Neural crest cell (in vitro differentiated cells): ENCODE results near the gene DAP. TPM values are rescaled to one million over a fixed set of nuclear protein-coding genes. Genes with fewer than 3 reads are reported as not detected.

Experiments used
- DNase-seq: peaks from one replicate; pipeline ENCODE4 v3.0.0; 2021; ENCODE audit warnings: low read depth, mixed read lengths, low spot score
- H3K27ac Mint-ChIP-seq: one replicate; pipeline ENCODE4 v1.8.0; 2021; ENCODE audit warnings: mild to moderate bottlenecking, mixed read lengths; ENCODE audit not compliant: unreplicated experiment
- H3K27me3 Mint-ChIP-seq: 2 replicates; pipeline ENCODE4 v1.8.0; 2021; ENCODE audit warnings: low read depth, mild to moderate bottlenecking, mixed read lengths
- H3K36me3 Mint-ChIP-seq: 2 replicates; pipeline ENCODE4 v1.8.0; 2021; ENCODE audit warnings: low read depth, mild to moderate bottlenecking, mixed read lengths
- H3K4me1 Mint-ChIP-seq: 2 replicates; pipeline ENCODE4 v1.8.0; 2021; ENCODE audit warnings: mixed read lengths
- H3K4me3 Mint-ChIP-seq: one replicate; pipeline ENCODE4 v1.8.0; 2021; ENCODE audit warnings: mild to moderate bottlenecking, mixed read lengths
- H3K9me3 Mint-ChIP-seq: 2 replicates; pipeline ENCODE4 v1.8.0; 2021; ENCODE audit warnings: mixed read lengths
- total RNA-seq: library from RNA; stranded (reverse); gene quantifications from 2 replicates; pipeline ENCODE4 v1.2.1, GENCODE V29; 2021
- TF ChIP-seq, protein P1 (sequence below): fragments of 200-600 bp; sonication (generic); conservative IDR thresholded peaks from 2 replicates; pipeline ENCODE4 v1.5.0; 2021; ENCODE audit warnings: antibody characterized with exemption, mild to moderate bottlenecking

The DAP gene
- total RNA-seq, 1 donor from 2014 or later, result 107 TPM

- H3K4me3 Mint-ChIP-seq, result no peak overlapping the region
- no peak for DNase-seq
- H3K36me3 Mint-ChIP-seq, result no peaks in the 10 kb centered on the region
- TF ChIP-seq, protein P1, sequence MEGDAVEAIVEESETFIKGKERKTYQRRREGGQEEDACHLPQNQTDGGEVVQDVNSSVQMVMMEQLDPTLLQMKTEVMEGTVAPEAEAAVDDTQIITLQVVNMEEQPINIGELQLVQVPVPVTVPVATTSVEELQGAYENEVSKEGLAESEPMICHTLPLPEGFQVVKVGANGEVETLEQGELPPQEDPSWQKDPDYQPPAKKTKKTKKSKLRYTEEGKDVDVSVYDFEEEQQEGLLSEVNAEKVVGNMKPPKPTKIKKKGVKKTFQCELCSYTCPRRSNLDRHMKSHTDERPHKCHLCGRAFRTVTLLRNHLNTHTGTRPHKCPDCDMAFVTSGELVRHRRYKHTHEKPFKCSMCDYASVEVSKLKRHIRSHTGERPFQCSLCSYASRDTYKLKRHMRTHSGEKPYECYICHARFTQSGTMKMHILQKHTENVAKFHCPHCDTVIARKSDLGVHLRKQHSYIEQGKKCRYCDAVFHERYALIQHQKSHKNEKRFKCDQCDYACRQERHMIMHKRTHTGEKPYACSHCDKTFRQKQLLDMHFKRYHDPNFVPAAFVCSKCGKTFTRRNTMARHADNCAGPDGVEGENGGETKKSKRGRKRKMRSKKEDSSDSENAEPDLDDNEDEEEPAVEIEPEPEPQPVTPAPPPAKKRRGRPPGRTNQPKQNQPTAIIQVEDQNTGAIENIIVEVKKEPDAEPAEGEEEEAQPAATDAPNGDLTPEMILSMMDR, result no peak
- peaks cover 4% of the 10 kb centered on the region for H3K27me3 Mint-ChIP-seq
- H3K9me3 Mint-ChIP-seq, result no peaks in the 10 kb centered on the region
- H3K27ac Mint-ChIP-seq, result no peak overlapping the region
- H3K4me1 Mint-ChIP-seq, result no peaks in the 10 kb centered on the region
Measured at GRCh38 chr5:10648806-10649665, 112.0 kb downstream of the DAP start.

- H3K27me3 Mint-ChIP-seq, result peaks cover 6% of the 10 kb centered on the region
- no peak for DNase-seq
- H3K4me3 Mint-ChIP-seq, result no peak overlapping the region
- TF ChIP-seq, protein P1, result no peak
- no peaks in the 10 kb centered on the region for H3K36me3 Mint-ChIP-seq
- no peaks in the 10 kb centered on the region for H3K9me3 Mint-ChIP-seq
- no peak overlapping the region for H3K27ac Mint-ChIP-seq
- H3K4me1 Mint-ChIP-seq, result no peaks in the 10 kb centered on the region
Measured at GRCh38 chr5:10647640-10648039, 113.4 kb downstream of the DAP start.

- no peaks in the 10 kb centered on the region for H3K4me1 Mint-ChIP-seq
- H3K27ac Mint-ChIP-seq, result no peak overlapping the region
- no peak for DNase-seq
- no peaks in the 10 kb centered on the region for H3K9me3 Mint-ChIP-seq
- peaks cover 19% of the 10 kb centered on the region for H3K27me3 Mint-ChIP-seq
- H3K36me3 Mint-ChIP-seq, result no peaks in the 10 kb centered on the region
- H3K4me3 Mint-ChIP-seq, result no peak overlapping the region
- TF ChIP-seq, protein P1, result no peak
Measured at GRCh38 chr5:10645671-10646070, 115.4 kb downstream of the DAP start.

- TF ChIP-seq, protein P1, result no peak
- peaks cover 2% of the 10 kb centered on the region for H3K36me3 Mint-ChIP-seq
- DNase-seq, result no peak
- H3K4me3 Mint-ChIP-seq, result no peak overlapping the region
- H3K4me1 Mint-ChIP-seq, result no peaks in the 10 kb centered on the region
- H3K9me3 Mint-ChIP-seq, result no peaks in the 10 kb centered on the region
- no peak overlapping the region for H3K27ac Mint-ChIP-seq
- peaks cover 22% of the 10 kb centered on the region for H3K27me3 Mint-ChIP-seq
Measured at GRCh38 chr5:10645146-10645545, 115.9 kb downstream of the DAP start.

- Mint-ChIP-seq H3K27ac (no peak overlapping the region), H3K36me3 (peaks cover 5% of the 10 kb centered on the region), H3K4me3 (no peak overlapping the region), H3K27me3 (peaks cover 24% of the 10 kb centered on the region), H3K4me1 (no peaks in the 10 kb centered on the region), H3K9me3 (no peaks in the 10 kb centered on the region)
- TF ChIP-seq, protein P1, result no peak
- DNase-seq, result no peak
Measured at GRCh38 chr5:10644192-10644591, 116.8 kb downstream of the DAP start.
